ENCODE results near the gene PRR29. TPM values are rescaled to one million over a fixed set of nuclear protein-coding genes. Genes with fewer than 3 reads are reported as not detected.
"Not testable (repeated sequence)": the region's sequence is repeated elsewhere in the genome, so short reads cannot be mapped to it uniquely, and the experiment has no call there.

The PRR29 gene
- polyA plus RNA-seq, 1 donor = 2.5 TPM

GRCh38 chr17:63975541-63976092, 22.5 kb upstream of the PRR29 start:
- DNase-seq = no peak

GRCh38 chr17:63976702-63977101, 21.4 kb upstream of the PRR29 start:
- DNase-seq = no peak

GRCh38 chr17:63978272-63979200, 19.6 kb upstream of the PRR29 start:
- no peak for DNase-seq

DNA sequence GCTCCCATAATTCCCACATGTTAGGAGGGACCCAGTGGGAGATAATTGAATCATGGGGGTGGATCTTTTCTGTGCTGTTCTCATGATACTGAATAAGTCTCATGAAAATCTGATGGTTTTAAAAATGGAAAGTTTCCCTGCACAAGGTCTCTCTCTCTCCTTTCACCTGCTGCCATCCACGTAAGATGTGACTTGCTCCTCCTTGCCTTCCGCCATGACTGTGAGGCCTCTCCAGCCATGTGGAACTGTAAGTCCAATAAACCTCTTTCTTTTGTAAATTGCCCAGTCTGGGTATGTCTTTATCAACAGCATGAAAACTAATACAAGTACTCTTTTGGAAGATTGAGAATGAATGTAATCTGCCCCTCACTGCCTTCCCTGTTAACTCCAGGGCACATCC, 15.5 kb upstream of the PRR29 start:
- DNase-seq = not testable (repeated sequence)

DNA sequence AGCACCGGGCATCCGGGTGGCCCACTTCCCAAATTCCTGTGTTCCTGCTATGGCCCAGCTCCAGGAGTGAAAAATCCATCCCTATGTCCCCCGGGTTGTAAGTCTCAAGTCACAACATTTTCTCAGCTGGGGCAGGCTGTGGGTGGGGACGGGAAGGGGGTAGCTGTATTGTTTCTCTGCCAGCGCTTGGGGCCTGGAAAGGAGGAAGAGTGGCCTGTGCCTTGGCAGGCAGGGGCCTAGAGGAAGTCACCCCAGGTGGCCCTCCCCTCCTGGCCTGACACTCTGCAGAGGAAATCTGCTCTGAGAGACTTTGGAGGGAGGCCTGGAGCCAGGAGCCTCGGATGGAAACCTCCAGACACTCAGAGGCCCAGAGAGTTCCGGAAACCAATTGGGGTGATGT, 14.8 kb upstream of the PRR29 start:
- no peak for DNase-seq

GRCh38 chr17:63984236-63984635, 13.9 kb upstream of the PRR29 start:
- DNase-seq = no peak

DNA sequence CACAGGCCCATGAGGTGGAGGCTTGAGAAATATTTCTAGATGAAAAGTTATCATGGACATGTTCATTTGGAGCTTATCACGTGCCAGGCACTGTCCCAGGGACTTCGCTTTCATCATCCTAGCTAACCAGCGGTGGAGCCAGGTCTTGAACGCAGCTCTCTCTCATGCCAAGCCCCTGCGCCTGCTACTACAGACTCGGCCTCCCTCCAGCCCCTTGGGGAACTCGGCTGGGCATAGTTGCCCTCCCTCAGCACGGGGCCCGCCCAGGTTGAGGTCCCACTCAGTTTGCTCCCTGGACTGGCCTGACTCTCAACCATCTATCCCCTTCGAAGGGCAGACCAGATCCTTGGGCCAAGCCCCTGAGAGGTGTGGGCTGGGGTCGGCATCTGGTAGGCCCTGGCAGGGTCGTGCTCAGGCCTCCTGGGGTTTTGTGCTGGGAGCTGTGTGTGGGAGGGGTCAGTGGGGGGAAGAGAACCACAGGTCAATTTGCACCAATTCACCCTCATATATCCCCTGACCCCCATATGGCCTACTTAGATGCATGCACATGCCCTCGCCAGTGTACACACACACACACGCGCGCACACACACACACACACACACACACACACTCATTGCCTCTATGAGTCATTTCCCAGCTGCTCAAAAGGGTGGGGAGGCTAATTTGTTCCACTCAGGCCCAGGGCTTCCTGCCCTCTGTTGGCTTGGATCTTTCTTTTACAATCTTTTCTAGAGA, 13.3 kb upstream of the PRR29 start:
- no peak for DNase-seq

DNA sequence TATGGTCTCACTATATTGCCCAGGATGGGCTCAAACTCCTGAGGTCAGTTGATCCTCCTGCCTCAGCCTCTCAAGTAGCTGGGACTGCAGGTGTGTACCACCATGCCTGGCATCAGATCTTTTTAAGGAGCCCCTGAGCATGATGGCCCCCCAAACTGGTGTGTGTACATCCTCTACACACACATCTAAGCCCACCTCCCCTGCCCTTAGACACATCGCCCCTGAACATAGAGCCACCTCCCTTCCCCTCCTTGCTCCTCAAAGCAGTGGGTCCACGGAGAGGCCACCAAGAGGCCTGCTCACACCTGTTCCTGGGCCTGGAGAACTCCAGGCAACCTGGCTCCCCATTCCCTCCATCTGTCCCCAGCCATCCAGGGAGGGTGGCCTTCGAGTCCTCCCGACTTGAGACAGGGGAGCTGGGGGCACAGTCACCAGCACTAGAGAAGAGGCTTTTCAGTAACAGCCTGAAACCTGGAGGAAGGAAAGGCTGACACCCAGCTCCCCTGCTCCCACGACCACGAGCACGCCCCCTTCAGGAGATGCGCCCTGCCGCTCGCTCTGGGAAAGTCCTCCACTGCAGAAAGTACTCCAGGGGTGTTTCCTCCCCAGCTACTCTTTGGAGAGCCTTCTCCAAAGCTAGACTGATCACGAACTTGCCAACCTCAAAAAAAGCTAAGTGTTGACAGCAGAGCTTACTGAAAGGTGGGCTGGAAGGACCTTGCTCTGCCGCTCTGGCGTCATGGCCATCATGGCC, 12.6 kb upstream of the PRR29 start:
- DNase-seq = no peak

GRCh38 chr17:63986821-63987220, 11.3 kb upstream of the PRR29 start:
- DNase-seq = no peak

GRCh38 chr17:63987221-63988126, 10.7 kb upstream of the PRR29 start:
- no peak for DNase-seq

GRCh38 chr17:63988127-63988478, 10.0 kb upstream of the PRR29 start:
- DNase-seq = no peak

DNA sequence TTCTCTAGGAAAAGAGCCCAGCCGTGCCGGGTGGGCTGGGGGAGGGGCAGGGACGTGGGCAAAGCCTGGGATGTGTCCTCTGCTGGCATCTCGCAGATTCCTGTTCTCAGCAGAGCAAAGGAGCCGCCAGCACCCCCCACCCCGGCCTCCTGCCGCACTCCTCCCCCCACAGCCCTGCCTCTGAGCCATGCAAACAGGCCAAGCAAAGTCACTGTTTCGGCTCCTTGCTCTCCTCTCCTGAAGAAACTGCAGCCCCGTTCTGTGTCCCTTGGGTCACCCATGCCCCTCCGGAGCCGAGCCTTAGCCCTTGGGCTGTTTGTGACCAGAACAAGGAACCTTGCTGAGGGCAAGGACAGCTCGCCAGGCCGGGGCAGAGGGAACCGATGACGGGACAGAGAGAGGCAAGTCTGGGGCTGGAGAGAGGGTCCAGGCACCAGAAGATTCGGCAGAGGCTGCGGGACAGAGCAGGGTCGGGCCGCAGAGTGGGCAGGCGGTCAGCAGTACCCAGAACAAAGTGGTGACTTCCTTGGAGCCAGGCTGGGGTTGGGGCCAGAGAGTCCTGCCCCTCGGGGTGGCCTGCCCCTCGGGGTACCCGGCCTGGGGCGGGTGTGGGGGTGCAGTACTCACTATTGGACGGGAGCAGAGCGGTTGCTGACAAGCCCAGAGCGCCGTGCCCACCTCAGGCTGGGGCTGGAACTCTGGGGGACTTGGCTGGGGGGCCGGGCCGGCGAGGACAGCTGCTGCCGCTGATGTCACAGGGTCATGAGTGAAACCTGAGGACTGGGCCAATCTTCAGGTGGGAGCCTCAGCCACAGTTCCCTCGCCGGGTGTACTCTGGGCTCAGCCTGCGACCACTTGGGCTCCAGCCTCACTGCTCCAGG, 9.2 kb upstream of the PRR29 start:
- DNase-seq = no peak

DNA sequence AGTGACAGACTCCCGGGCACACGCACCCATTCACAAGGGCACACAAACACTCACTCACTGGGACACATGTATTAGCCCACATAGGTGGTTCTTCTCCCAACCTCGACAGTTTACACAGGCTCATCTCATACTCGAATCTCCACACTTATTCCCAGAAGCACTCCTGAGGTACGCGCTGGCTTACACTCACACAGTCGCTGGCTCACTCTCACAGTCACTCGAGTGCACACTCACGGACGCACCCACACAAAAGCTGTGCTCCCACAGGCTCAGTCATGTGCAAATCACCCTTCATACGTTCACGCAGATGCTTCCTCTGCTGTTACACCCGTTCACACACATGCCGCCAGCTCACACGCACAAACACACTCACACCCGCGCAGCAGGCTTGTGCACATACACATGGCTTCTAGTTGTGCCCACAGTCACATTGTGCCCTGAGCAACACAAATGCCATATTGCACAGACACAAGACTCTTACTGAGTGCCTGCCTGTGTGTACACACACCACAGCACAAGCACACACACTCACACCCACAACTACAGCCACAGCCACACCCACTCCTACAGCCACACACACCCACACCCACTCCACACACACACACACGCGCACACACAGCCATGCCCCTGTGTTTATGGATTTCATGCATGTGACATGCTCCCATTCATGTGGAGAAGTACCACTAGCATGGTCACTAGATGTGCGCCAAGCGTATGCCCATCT, 8.4 kb upstream of the PRR29 start:
- DNase-seq = no peak

DNA sequence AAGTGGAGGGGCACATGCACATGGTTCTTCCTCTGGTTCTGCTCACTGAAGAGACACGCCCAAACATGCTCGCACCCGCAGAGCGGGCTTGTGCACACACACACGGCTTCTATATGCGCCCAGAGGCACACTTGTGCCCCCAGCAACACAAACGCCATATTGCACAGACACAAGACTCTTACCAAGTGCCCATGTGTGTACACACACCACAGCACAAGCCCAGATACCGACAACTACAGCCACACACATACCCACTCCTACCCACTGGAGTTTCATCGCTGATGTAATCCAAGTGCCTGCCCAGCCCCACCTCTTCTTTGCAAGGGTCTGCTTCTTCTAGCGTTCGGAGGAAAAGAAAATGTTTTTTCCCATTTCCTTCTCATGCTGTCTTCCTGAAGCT, 6.5 kb upstream of the PRR29 start:
- DNase-seq = no peak

- DNase-seq = no peak
These were observed 4.7 kb upstream of the PRR29 start for GRCh38 chr17:63993368-63993985.

- no peak for DNase-seq
These were observed 2.5 kb upstream of the PRR29 start for GRCh38 chr17:63995626-63996025.

DNA sequence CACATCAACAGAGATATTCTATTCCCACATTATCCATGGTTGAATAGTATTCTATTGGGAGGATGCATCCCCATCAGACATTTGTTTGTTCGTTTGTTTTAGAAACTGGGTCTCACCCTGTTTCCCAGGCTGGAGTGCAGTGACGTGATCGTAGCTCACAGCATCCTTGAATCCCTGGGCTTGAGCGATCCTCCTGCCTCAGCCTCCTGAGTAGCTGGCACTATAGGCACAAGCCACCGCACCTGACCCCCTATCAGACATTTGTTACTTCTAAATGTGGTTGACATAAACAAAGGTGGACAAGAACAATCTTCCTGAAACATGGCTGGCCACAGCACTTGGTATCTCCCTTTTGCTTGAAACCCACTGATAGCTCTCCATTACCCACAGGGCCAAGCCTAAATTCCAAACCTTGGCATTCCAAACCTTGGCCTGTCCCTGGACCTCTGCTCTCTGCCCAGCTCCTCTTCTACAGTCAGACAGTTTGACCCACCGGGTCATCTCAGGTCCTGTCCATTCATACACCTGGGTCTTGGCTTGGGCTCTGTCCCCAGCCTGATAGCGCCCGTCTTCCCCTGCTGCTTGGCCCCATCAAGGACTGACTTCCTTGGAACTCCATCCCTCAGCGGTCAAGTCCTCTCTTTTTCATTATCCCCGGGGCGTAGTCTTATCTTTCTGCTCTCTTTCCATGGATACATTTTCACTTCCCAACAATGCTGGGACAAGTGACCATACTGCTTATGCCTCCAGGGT, 1.5 kb upstream of the PRR29 start:
- no peak for DNase-seq

GRCh38 chr17:63997341-63998048, 656 bp upstream of the PRR29 start:
- DNase-seq = no peak

Measured in hindlimb muscle (tissue), 1 donor.